Hair follicular keratinocyte (primary cell): Measurements from ENCODE around the gene UNC13B. TPM values are rescaled to one million over a fixed set of nuclear protein-coding genes. Genes with fewer than 3 reads are reported as not detected.

ENCODE experiments used
- total RNA-seq: library from RNA; depleted of rRNA; stranded (reverse); fragments of >200 nt; gene quantifications from 2 replicates; pipeline ENCODE4 v1.2.3, GENCODE V29; 2015

Gene UNC13B
- total RNA-seq, result 12.0 and 15.3 TPM in 2 replicates

GRCh38 chr9:35161713-35162604 is at the start of gene UNC13B:
Gene UNC13B, plus strand, starts transcription at chr9:35162009. Its CDS starts 275 bp downstream, at chr9:35162284.

GRCh38 chr9:35115680-35116538 is 45.9 kb upstream of the UNC13B start, which contains the start of gene ATOSB:
Gene ATOSB, minus strand, starts transcription at chr9:35115862. Its CDS starts 7,588 bp downstream, at chr9:35108274.

Other genes with a start within 250 kb of the UNC13B start
- 0.27 and 0.62 TPM in 2 replicates for gene PHF24, start 203.7 kb upstream of the UNC13B start, total RNA-seq
- 28.9 and 29.7 TPM in 2 replicates for gene DNAJB5, start 172.3 kb upstream of the UNC13B start, total RNA-seq
- 270 and 324 TPM in 2 replicates for gene VCP, start 89.4 kb upstream of the UNC13B start, total RNA-seq
- 20.4 and 38.7 TPM in 2 replicates for gene FANCG, start 82.1 kb upstream of the UNC13B start, total RNA-seq
- 22.6 and 27.0 TPM in 2 replicates for gene PIGO, start 65.4 kb upstream of the UNC13B start, total RNA-seq
- 192 and 304 TPM in 2 replicates for gene STOML2, start 58.9 kb upstream of the UNC13B start, total RNA-seq
- gene ATOSB, start 46.1 kb upstream of the UNC13B start, total RNA-seq, result 25.9 and 44.3 TPM in 2 replicates